Stimulated activated CD8-positive, alpha-beta memory T cell treated with anti-CD3 and anti-CD28 coated beads, Interleukin-4, amount 100 ng/mL, for 24 hours (primary cell): ENCODE data around the gene RAB8B.
"Not testable (repeated sequence)": the region's sequence is repeated elsewhere in the genome, so short reads cannot be mapped to it uniquely, and the experiment has no call there.

Experiments used
- DNase-seq: peaks from one replicate; pipeline ENCODE4 v3.0.0-alpha.2; 2020; ENCODE audit warnings: low read depth

The RAB8B gene

GRCh38 chr15:63237086-63237485 lies 47.7 kb downstream of the RAB8B start:
- not testable (repeated sequence) for DNase-seq

GRCh38 chr15:63238171-63238570 lies 48.8 kb downstream of the RAB8B start:
- no peak for DNase-seq

- DNase-seq = no peak
Measured at GRCh38 chr15:63238796-63239195, 49.4 kb downstream of the RAB8B start.

- no peak for DNase-seq
Measured at GRCh38 chr15:63240109-63240508, 50.7 kb downstream of the RAB8B start.

- DNase-seq = no peak
Measured at GRCh38 chr15:63241316-63241715, 51.9 kb downstream of the RAB8B start.

- DNase-seq = no peak
Measured at GRCh38 chr15:63243101-63243500, 53.7 kb downstream of the RAB8B start.

GRCh38 chr15:63243776-63244175 lies 54.4 kb downstream of the RAB8B start:
- DNase-seq = no peak

- no peak for DNase-seq
Measured at GRCh38 chr15:63244399-63244798, 55.0 kb downstream of the RAB8B start.

- no peak for DNase-seq
Measured at GRCh38 chr15:63244976-63245645, 55.7 kb downstream of the RAB8B start.

- no peak for DNase-seq
Measured at GRCh38 chr15:63246691-63247469, 57.5 kb downstream of the RAB8B start.

- no peak for DNase-seq
Measured at GRCh38 chr15:63250312-63250965, 61.0 kb downstream of the RAB8B start.

- DNase-seq = no peak
Measured at GRCh38 chr15:63251701-63252100, 62.3 kb downstream of the RAB8B start.

- no peak for DNase-seq
Measured at GRCh38 chr15:63252292-63252691, 62.9 kb downstream of the RAB8B start.

GRCh38 chr15:63254991-63255390 lies 65.6 kb downstream of the RAB8B start:
- no peak for DNase-seq

GRCh38 chr15:63255489-63255990 lies 66.1 kb downstream of the RAB8B start:
- no peak for DNase-seq

GRCh38 chr15:63256433-63257274 lies 67.2 kb downstream of the RAB8B start:
- DNase-seq = no peak

- no peak for DNase-seq
Measured at GRCh38 chr15:63258658-63259057, 69.3 kb downstream of the RAB8B start.

GRCh38 chr15:63260791-63261190 lies 71.4 kb downstream of the RAB8B start:
- DNase-seq = no peak

- no peak for DNase-seq
Measured at GRCh38 chr15:63261311-63261710, 71.9 kb downstream of the RAB8B start.

GRCh38 chr15:63263519-63263918 lies 74.1 kb downstream of the RAB8B start:
- DNase-seq = no peak

- no peak for DNase-seq
Measured at GRCh38 chr15:63264688-63265293, 75.4 kb downstream of the RAB8B start.

GRCh38 chr15:63274427-63274826 lies 85.0 kb downstream of the RAB8B start:
- no peak for DNase-seq
